GM12874 (cell line): Measurements from ENCODE around the gene BMP7.

ENCODE experiments used
- CTCF ChIP-seq: IDR thresholded peaks from 2 replicates; pipeline ENCODE4 v1.5.1; 2011; ENCODE audit warnings: low read depth, mild to moderate bottlenecking, control low read depth, low read length, moderate library complexity; ENCODE audit not compliant: insufficient read depth

The BMP7 gene

GRCh38 chr20:57225197-57225733 is 41.2 kb downstream of the BMP7 start:
- no peak for TF ChIP-seq CTCF

GRCh38 chr20:57224641-57225138 is 41.8 kb downstream of the BMP7 start:
- TF ChIP-seq CTCF, result no peak

- no peak for TF ChIP-seq CTCF
Measured at GRCh38 chr20:57223648-57224489, 42.6 kb downstream of the BMP7 start.

GRCh38 chr20:57222631-57222950 is 43.9 kb downstream of the BMP7 start:
- no peak for TF ChIP-seq CTCF

- TF ChIP-seq CTCF, result no peak
Measured at GRCh38 chr20:57221916-57222630, 44.4 kb downstream of the BMP7 start.

GRCh38 chr20:57220337-57221145 is 45.9 kb downstream of the BMP7 start:
- no peak for TF ChIP-seq CTCF
